AG04449 (cell line): ENCODE measurements around the gene ZIC4.

Experiments used
- CTCF ChIA-PET: fragments of 350-600 bp; formaldehyde crosslinking; extraction: SDS; loops from one replicate; lab custom pipeline; 2021; ENCODE audit warnings: antibody characterized with exemption; lab: Yijun Ruan, JAX
- POLR2A ChIA-PET: fragments of 400-600, 350-600 bp; formaldehyde crosslinking; extraction: SDS; loops from one replicate; lab custom pipeline; 2020; ENCODE audit warnings: antibody characterized with exemption, inconsistent platforms; lab: Yijun Ruan, JAX
- DNase-seq: peaks from one replicate; pipeline ENCODE4 v3.0.0-alpha.2; 2010; ENCODE audit warnings: low read depth, low spot score
- H3K4me3 ChIP-seq: 2 replicates; pipeline ENCODE4 v1.5.1; 2011; ENCODE audit warnings: low read depth, mild to moderate bottlenecking, control low read depth, low read length
- CTCF ChIP-seq: IDR thresholded peaks from one replicate; pipeline ENCODE4 v1.5.1; 2011; ENCODE audit warnings: mild to moderate bottlenecking, moderate library complexity, low read length, control low read depth, inconsistent platforms; ENCODE audit not compliant: insufficient read depth; ENCODE audit errors: missing control alignments

Gene ZIC4

GRCh38 chr3:147383617-147384016, 22.7 kb downstream of the ZIC4 start:
- no peak overlapping the region for H3K4me3 ChIP-seq
- CTCF ChIA-PET = interaction anchor here (1.2 to 1.6 kb wide), 3 partner anchors 9 to 693 kb away, joined by 3 to 4 read pairs (median 3); no protein-coding TSS in a partner anchor
- POLR2A ChIA-PET = no interaction called here
- TF ChIP-seq CTCF = peak; percentile 7
- DNase-seq = no peak

GRCh38 chr3:147381596-147381995, 24.7 kb downstream of the ZIC4 start:
- no peak for TF ChIP-seq CTCF
- ChIA-PET CTCF (interaction anchor here (1.1 kb wide), 1 partner anchor 11 kb away, joined by 7 read pairs; no protein-coding TSS in a partner anchor), POLR2A (no interaction called here)
- no peak overlapping the region for H3K4me3 ChIP-seq
- no peak for DNase-seq

GRCh38 chr3:147380977-147381376, 25.4 kb downstream of the ZIC4 start:
- POLR2A ChIA-PET = no interaction called here
- TF ChIP-seq CTCF = no peak
- CTCF ChIA-PET = no interaction called here
- H3K4me3 ChIP-seq = no peak overlapping the region
- DNase-seq = no peak

- TF ChIP-seq CTCF = no peak
- ChIA-PET CTCF (no interaction called here), POLR2A (no interaction called here)
- no peak for DNase-seq
- no peak overlapping the region for H3K4me3 ChIP-seq
Measured at GRCh38 chr3:147380387-147380951, 25.9 kb downstream of the ZIC4 start.

GRCh38 chr3:147379651-147380050, 26.7 kb downstream of the ZIC4 start:
- POLR2A ChIA-PET = no interaction called here
- DNase-seq = no peak
- CTCF ChIA-PET = no interaction called here
- no peak overlapping the region for H3K4me3 ChIP-seq
- no peak for TF ChIP-seq CTCF

- no peak for DNase-seq
- ChIA-PET POLR2A (no interaction called here), CTCF (interaction anchor here (1.0 to 1.1 kb wide), 2 partner anchors 42 to 699 kb away, joined by 3 read pairs; no protein-coding TSS in a partner anchor)
- no peak for TF ChIP-seq CTCF
- no peak overlapping the region for H3K4me3 ChIP-seq
Measured at GRCh38 chr3:147377412-147378367, 28.7 kb downstream of the ZIC4 start.
